Non-pigmented ciliary epithelial cell (primary cell): Measurements from ENCODE around the gene HACD2.
A peak's percentile ranks its signal among the peaks of the same experiment; 100 is the strongest.
"Not testable (repeated sequence)": the region's sequence is repeated elsewhere in the genome, so short reads cannot be mapped to it uniquely, and the experiment has no call there.

Source experiments
- DNase-seq: peaks from one replicate; pipeline ENCODE4 v3.0.0-alpha.2; 2010; ENCODE audit warnings: low read depth

The HACD2 gene

GRCh38 chr3:123611082-123611481, 26.2 kb upstream of the HACD2 start:
- no peak for DNase-seq

DNA sequence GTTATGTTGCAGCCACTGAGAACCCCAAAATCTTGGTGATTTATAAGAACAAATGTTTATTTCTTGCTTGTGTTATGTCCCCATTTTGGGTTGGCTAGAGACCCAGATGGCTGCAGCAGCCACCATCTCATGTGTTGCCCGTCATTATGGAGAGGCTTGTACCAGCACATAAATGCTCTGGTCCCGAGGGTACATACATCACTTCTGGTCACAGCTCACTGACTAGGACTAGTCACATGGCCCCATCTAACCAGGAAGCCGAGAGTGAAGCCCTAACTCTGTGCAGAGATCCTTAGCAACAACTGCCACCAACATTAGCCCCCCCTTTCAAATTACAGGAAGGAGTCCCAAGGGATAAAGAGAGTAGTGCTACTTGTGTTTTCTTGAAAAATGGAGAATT, 25.5 kb upstream of the HACD2 start:
- no peak for DNase-seq

DNA sequence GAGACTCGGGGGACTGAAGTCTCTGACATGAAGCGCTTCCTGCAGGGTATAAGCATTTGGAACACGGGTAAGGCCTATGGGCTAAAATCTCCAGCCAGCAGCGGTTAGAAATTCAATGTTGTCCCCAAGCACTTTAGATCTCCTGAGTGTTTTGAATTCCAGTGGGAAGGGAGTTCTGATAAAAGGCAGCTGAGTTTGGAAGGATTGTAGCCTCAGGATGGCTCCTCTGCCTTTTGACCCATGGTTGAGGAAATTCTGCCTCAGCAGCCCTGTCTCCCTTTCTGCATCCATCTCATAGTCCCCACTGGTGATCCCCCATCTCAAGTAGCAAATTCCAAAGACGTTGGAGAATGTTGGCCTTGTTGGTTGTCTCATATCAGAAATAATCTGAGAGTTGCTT, 24.2 kb upstream of the HACD2 start:
- DNase-seq = no peak

- no peak for DNase-seq
Observed at GRCh38 chr3:123608263-123608937, 23.5 kb upstream of the HACD2 start.

DNA sequence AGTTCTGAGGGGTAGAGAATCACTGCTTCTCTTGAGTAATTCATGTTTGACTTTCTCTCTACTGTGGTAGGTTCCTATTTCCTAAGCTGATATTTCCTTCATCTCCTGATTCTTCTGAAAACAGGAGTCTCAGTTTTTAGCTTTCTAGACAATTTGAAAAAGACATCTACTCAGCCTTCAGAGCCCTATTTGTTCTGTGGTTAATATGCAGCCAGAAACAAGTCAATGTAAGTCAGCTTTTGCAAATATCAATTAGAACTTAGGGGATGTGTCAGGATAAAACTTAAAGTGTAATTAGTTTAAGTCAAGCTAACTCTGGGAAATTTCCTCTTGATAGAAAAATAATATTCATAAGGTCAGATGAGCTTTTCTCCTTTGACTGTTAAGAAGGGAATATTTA, 21.7 kb upstream of the HACD2 start:
- DNase-seq = no peak

GRCh38 chr3:123605789-123606234, 21.0 kb upstream of the HACD2 start:
- no peak for DNase-seq

DNA sequence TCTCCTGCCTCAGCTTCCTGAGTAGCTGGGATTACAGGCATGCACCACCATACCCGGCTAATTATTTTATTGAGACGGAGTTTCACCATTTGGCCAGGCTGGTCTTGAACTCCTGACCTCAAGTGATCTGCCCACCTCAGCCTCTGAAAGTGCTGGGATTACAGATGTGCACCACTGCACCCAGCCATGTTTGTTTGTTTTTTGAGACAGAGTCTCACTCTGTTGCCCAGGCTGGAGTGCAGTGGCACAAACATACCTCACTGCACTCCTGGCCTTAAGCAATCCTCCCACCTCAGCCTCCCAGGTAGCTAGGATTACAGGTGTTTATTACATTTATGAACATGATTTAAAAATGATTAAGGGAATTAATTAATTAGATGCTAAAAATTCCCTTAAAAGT, 18.3 kb upstream of the HACD2 start:
- not testable (repeated sequence) for DNase-seq

DNA sequence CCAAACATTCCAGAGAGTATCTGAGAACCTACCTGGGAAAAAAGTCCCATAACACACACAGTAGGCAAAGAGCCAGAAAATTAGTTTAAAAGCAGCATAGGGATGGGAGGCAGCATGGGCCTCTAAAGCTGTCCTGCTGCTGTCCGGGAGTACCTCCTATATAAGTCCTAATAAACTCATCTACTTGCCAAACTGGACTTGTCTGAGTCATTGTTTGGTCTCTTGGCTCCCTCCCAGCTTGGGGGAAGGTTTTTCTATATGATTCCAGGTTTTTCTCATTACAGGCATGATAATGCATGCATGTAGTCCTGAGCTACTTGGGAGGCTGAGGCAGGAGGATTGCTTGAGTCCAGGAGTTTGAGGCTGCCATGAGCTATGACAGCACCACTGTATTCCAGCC, 17.5 kb upstream of the HACD2 start:
- DNase-seq = peak; percentile 68

GRCh38 chr3:123600863-123601262, 16.0 kb upstream of the HACD2 start:
- DNase-seq = not testable (repeated sequence)

- DNase-seq = no peak
Observed at GRCh38 chr3:123597561-123597960, 12.7 kb upstream of the HACD2 start.

- DNase-seq = no peak
Observed at GRCh38 chr3:123595396-123596180, 10.7 kb upstream of the HACD2 start.

DNA sequence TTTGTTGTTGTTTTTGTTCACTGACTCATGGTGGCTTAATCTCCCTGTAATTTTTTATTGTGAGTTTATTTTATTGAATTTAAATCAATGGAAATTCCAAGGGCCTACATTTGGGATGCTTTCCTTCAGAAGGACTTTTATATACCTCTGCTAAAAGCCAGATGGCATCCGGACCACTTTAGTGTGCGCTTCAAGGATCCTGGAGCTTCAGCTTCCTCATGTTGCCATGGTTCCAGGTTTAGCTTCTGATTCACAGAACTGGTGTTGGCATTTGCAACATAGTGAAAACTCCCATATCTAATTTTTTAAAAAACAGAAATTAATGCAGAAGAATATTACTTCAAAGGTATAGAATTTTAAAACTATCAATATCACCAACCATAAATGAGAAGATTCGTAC, 8.5 kb upstream of the HACD2 start:
- DNase-seq = no peak

DNA sequence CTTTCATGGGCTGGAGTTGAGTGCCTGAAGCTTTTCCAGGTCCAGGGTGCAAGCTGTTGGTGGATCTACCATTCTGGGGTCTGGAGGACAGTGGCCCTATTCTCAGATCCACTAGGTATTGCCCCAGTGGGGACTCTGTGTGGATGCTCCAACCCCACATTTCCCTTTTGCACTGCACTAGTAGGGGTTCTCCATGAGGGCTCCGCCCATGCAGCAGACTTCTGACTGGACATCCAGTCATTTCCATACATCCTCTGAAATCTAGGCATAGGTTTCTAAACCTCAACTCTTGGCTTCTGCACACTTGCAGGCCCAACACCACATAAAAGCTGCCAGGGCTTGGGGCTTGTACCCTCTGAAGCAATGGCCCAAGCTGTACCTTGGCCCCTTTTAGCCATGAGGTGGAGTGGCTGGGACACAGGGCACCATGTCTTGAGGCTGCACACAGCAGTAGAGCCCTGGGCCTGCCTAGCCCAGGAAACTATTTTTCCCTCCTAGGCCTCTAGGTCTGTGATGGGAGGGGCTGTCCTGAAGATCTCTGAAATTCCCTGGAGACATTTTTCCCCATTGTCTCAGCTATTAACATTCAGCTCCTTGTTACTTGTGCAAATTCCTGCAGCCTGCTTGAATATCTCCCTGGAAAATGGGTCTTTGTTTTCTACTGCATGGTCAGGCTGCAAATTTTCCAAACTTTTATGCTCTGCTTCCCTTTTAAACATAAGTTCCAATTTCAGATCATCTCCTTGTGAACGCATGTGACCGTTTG, 6.0 kb upstream of the HACD2 start:
- no peak for DNase-seq

GRCh38 chr3:123587401-123587800, 2.5 kb upstream of the HACD2 start:
- DNase-seq = no peak

DNA sequence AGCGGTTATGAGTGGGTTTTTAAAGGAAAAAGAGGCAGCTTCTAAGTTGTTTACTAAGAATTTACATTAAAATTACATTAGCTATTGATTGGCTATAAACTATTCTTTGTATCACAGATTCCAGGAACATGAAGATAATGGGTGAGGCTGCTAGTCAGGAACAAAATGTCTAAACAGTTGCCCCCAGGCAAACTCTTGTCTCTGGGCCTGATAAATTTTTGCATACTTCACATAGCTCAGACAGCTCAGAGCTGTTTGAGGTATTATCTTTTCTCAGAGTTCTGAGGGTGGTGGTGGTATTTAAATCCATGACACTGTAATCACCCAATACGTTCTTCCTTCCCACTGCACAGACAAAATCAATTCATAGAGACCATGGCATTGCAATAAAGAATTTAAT, 2.1 kb upstream of the HACD2 start:
- peak; percentile 57 for DNase-seq

DNA sequence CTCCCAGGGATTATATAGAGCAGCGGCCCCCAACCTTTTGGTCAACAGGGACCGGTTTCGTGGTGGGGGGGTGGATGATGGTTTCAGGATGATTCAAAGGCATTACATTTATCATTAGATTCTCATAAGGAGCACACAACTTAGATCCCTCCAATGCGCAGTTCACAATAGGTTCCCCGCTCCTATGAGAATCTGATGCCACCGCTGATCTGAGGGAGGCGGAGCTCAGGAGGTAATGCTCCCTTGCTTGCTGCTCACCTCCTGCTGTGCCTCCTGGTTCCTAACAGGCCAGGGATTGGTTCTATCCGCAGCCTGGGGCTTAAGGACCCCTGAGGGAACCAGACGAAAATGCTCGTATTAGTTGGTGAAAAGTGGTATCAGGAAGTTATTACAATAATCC, 1.3 kb upstream of the HACD2 start:
- DNase-seq = peak; percentile 35

DNA sequence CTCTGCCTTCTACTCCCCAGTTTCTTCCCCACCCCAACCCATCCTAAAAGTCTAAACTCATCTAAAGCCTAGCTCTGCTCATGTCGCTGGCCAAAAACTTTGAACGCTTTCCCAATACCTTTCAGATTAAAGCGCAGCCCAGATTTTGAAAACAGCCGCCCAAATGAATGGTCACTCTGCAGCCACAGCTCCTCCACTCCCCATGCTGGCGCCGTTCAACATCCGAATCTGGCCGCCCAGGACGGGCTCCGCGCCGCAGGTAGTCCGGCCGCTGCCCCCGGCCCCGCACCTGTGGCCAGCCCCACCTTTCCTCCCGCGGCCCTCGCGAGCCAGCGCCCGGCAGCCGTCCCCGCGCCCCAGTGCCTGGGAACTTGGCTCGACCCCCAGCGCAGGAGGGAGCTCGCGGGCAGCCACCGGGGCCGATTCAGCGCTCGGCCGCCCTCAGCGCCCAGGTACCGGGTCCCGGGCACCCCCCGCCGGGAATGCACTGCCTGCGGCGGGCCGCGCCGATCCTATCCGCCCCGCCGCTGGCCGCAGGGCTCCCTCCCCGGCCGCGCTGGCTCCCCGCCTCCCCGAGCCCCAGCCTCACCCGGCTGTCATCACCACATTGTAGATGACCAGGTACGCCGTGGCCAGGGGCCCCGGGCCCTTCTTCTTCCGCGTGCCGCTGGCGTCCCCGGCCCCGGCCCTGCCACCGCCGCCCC, 417 bp downstream of the HACD2 start:
- DNase-seq = no peak

- DNase-seq = no peak
Observed at GRCh38 chr3:123583561-123583960, 1.3 kb downstream of the HACD2 start.

DNA sequence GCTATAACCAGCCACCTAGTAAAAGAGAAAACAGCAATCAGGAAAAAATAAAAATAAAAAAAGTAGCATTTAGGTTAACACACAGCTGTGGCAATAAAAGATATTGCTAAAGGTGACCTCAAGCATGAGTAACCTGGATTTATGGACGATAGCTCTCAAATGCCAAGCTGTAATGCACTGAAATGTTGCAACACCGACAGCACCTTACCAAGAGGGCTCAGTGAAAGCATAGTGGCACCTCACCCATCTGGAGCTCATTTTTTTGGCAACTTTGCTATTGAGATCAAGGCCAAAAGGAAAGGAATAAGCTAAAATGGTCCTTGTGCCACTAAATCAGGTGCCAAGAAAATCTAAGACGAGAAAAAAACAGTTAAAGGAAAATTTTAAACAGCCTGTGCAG, 2.5 kb downstream of the HACD2 start:
- no peak for DNase-seq

- DNase-seq = no peak
Observed at GRCh38 chr3:123576122-123576521, 8.7 kb downstream of the HACD2 start.

DNA sequence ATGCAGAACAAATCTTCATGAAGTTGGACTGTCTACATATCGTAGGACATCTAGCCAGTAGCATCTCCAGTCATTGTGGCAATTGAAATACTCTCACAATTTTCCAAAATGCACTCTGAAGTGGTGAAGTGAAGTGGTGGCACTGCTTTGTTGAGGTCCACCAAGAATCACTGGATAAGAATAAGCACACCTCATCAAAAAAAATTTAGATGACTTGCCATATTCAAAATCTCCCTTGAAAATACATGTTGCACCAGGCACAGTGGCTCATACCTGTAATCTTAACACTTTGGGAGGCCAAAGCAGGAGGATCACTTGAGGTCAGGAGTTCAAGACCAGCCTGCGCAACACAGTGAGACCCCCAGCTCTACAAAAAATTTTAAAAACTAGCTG, 12.9 kb downstream of the HACD2 start:
- no peak for DNase-seq

DNA sequence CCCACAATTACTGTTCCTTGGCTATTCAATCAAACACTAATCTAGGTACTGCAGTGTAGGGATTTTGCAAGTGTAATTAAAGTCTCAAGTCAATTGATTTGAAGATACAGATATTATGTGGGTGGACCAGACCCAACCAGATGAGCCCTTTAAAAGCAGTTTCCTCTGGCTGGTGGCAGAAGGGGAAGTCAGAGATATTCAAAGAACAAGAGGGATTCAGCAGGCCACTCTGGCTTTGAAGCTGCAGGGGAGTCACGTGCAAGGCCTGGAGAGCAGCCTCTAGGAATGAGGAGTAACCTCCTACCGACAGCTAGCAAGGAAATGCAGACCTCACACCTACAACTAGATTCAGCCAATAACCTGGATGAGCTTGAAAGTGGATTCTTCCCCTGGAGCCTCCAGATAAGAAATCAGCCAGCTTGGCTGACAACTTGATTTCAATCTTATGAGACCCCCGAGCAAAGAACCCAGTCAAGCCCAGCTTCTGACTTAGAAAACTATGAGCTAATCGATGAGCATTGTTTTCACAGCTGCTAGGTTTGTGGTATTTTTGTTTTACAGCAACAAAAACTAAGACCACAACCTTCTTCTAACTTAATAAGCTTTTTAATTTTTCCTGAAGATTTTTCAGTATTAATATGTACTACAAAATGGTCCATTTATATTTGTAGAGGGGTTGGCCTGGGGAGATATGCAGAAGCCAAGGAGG, 13.4 kb downstream of the HACD2 start:
- no peak for DNase-seq
